HG03045 (cell line): Measurements from ENCODE around the gene GTF3C1.

Source experiments
- ATAC-seq: cut with Tn5 transposase; IDR thresholded peaks from one replicate; pipeline ENCODE4 v1.9.1; 2021; ENCODE audit warnings: mild to moderate bottlenecking, moderate library complexity; ENCODE audit not compliant: unreplicated experiment

Gene GTF3C1

DNA sequence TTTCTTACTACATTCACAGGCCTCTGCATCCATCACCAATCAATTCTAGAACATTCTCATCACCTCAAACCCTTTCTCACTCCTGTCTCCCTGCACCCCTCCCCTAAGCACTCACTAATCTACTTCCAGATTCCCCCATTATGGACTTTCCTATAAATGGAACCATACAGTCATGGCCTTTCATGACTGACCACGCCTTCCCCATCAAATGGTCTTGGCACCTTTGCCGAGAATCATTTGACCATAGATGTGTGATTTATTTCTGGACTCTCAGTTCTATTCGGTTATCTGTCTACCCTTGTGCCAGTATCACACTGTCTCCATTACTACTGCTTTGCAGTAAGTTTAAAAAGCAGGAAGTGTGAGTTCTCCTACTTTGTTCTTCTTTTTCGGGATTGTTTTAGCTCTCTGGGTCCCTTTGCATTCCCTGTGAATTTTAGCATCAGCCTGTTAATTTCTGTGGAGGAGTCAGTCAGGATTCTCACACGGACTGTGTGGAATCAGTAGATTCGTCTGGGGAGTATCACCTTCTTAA is 27.5 kb downstream of the GTF3C1 start:
- no peak for ATAC-seq

DNA sequence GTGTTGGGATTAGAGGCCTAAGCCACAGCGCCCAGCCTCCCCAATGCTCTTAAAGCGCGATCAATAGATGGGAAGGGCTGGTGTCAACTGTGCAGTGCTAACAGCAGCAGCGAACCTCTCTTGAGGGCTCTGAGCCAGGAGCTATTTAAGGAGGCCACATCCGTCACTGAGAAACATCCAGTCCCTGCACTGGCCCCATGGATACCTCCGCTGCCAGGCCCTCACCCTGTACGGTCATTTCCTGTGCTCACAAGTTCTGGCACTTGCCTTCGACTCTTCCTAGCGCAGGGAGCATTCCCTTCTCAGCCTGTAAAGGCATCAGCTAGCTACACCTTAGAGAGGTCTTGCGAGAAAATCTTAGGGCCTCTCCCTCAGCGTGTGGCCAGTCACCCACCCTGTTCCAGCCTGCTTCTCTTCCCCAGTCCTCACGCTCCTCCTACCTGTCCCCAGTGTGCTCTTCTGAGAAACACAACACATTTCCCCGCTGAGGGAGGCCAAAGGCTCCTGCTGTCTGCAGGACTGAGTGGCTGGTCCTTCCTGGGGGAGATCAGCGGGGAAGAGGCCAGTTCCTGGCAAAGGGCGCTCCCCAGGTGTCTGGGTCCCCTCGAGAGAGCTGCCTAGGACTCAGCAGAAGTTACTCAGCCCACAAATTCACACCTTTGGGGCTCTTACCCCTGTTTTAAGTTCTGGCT is 28.6 kb downstream of the GTF3C1 start:
- no peak for ATAC-seq

DNA sequence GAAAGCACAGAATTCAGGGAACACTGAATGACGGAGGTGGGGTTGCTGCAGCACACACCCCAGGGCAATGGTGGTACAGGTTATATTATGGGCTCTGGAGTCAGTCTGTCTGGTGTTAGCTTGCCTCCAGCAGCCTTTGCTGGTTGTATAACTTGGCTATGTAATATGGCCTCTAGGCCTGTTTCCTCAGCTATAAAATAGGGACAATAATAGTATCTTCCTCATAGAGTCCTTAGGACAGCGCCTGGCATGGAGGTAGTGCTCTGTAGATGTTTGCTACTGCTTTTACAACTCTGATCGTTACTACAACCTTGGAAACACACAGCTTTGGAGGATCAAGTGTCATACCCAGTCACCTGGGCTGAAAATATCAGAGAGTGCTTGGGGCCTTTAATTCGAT is 31.5 kb downstream of the GTF3C1 start:
- no peak for ATAC-seq

DNA sequence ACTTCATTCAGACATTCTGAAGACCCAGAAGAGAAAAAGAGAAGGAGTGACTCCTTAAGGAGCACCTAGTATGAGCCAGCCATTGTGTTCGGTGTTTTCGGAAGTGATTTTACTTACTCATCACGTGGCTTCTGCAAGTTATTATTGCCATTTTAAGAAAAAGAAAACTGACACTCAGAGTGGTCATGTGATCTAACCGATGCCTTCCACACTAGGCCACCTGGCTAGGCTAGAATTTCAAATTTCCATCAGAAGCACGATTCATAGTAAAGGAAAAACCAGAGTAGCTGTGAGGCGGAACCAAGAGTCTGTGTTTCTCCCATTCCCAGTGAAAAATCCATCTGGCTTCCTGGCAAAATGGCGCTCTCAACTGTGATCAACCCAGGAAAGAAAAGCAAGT is 32.0 kb downstream of the GTF3C1 start:
- ATAC-seq = no peak

DNA sequence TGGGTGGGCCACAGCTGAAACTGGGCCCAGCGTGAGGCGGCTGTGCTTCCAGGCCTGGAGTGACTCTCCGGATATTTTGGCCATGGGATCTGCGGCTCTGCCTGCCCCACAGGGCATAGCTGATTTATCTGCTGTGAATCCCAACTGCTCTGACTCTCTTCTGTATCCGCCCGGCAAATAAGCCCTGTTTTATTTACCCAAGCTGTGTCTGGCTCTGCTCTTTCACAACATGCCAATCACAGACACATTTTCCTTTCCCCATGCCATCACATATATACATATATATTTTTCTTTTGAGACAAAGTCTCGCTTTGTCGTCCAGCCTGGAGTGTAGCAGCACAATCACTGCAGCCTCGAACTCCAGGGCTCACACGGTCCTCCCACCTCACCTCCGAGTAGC is 33.3 kb downstream of the GTF3C1 start:
- no peak for ATAC-seq

DNA sequence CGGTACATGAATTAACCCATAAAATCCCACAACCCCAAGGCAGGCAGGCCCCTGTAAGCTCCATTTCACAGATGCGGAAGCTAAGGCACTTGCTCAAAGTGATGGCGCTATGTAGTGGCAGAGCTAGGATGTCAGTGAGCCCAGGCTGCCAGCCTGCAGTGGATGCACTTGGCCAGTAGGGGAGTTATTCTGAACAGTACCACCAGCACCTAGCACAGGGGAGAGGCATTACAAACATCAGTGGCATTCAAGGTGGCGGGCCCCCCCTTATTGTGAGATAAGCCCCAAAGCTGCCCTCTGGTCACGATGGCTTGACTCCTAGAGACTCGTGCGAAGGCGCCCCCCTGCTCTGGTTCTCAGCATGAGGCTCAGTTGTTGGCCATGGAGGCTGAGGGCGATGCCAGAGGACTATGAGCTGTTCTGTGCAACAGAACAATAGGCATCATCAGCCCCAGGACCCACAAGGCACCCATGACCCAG is 33.8 kb downstream of the GTF3C1 start:
- ATAC-seq = no peak

DNA sequence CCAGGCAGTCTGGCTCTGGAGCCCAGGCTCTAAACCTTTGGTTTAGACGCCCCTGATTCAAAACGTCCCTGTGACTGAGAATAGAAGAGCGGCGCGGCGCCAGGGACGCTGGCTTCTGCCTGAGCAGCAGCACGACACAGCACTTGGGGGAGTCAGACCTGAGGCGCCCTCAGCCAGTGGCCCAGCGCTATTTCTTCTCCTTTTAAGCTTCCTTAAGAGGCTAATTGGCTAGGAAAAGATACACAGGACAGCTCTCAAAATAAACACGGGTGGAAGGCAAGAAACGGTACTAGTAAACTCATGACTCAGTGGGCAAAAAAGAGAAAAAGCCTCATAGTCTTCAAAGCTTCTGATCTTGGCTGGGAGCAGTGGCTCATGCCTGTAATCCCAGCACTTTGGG is 34.9 kb downstream of the GTF3C1 start:
- no peak for ATAC-seq

DNA sequence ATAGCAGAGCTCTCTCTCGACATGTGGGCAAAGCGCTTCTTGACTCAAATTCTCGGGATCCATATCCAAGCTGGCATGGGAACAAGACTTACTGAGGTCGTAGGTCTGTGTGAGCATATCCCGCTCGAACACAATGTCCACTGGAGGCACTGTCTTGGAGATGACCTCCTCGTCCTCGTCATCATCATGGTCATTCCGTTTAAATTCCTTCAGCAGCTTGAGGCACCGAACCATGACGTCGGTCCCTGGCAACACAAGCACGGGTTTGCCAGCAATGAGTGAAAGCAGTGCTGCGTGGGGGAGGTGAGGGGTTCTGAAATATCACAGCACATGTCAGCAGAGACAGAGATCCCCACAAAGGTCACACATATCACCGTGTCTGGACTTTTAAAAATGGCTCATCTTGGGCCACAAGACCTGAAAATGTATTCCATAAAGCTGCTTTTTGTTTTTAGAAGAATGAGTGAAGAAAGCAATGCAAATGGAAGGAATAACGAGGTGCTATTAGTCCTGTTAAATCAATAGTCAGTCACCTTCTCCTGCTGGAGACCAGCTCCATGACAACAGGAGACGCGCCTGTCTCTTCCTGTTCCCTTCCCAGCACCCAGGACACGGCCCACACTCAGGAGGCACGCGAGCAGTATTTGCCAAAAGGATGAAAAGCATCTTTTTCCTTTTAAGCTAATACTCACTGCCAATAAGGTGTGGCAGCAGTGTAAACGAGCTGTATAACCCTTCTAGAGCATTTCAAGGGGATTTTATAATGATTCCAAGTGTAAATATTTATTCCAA is 37.9 kb downstream of the GTF3C1 start:
- ATAC-seq = no peak

DNA sequence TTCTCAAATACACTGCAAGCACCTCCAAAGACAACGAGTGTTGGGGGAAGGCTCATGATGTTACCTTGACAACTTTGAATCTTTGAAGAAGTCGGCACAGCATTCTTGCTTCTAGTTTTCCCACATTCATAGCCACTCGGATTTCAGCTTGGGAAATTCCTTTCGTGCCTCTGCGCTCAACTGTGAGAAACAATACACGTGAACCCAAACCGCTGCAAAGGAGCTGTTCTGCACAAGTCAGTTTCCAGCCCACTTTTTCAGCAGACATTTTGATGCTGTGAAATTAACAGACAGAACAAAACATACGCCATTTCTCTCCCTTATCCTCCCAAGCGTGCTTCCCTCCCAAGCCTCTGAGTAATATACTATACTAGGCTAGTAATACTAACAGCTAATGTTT is 41.2 kb downstream of the GTF3C1 start:
- ATAC-seq = no peak

DNA sequence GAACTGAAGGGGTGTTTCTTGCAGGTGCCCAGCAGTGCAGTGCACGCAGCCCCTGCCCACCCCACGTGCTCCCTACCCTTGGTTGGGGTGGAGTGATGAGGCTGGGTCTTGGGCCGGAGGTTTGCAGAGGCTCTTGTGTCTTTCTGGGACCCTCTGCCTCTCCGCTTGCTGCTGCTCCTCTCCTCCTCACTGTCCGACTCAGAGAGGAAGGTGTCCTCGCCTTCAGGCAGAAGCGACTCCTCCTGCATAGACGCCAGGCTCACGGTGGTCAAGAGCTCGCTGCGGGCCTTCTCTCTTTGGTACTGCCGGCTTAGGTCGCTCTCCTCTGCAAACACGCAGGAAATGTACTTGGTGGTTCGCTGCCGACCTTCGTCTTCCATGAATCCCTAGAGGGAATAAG is 42.9 kb downstream of the GTF3C1 start:
- ATAC-seq = no peak

DNA sequence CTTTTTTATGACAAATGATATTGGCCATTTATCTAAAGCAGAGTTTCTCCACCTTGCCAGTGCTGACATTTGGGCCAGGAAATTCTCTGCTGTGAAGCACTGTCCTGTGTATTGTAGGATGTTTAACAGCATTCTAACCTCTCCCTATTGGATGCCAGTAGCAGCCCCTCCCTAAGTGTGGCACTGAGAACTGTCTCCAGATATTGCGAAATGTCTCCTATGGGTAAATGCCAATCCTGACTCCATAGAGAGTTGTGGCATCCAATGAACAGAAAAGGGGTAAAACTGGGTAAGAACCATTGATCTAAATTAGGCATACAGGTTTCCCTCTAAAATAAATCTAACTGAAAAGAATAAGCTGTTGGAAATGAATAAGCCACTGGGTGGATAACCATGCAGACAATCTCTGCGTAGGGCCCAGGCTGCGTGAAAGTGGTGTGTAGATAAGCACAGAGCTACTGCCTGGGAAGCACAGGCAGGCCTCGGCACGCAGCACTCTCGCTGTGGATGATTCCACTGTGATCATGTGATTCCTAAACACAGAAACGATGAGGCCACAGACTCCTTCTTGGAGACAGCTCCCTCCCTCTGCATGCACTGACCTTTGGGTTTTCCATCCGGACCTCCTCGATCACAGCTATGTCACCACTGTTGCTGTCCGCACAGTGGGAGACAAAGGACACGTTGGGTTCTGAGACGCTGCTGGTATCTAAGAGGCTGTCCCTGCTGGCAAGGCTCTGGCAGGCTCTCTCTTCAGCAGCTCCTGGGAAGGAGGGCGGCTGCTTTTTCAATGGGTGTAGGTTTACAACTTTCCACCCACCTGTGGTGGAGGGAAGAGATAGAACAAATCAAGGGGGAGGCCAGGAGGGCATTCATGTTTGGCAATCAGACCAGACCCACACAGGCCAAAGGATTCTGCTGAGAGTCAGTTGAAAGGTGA is 44.1 kb downstream of the GTF3C1 start:
- ATAC-seq = no peak

DNA sequence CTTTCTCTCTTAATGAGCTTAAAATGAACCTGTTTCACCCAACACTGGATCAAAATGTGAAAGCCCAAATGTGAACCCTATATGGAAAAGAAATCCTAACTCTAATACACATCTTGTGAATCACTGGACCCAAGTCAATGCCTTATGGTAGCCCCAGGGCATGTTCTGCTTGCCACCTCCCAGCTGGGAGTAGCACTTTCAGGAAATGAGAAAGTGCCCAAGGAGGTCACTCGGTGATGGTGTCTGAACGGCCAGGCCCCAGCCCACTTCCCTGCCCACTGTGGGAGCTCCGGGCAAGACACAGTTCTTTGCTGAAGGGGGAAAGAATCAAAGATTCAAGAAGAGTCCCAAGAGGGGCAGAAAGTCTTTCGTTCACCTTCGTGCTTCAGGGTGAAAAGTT is 46.1 kb downstream of the GTF3C1 start:
- ATAC-seq = no peak

DNA sequence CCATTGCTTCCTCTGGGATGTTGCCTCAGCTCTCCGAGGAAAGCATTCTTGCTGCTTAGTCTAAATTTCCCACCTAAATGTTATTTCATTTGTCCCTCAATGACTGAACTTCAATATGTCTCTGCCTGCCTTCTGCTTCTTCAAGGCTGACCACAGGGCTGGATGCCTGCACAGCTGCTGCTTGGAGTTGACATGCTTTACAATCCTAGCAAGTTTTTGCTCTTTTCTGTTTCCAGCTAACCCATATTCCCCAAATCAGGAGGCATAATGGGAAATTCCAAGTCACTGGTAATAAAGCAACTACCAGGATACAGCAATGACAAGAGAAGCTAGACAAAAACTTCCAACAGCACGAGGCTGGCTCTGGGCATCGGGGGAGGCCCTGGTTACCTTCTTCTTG is 48.9 kb downstream of the GTF3C1 start:
- no peak for ATAC-seq

DNA sequence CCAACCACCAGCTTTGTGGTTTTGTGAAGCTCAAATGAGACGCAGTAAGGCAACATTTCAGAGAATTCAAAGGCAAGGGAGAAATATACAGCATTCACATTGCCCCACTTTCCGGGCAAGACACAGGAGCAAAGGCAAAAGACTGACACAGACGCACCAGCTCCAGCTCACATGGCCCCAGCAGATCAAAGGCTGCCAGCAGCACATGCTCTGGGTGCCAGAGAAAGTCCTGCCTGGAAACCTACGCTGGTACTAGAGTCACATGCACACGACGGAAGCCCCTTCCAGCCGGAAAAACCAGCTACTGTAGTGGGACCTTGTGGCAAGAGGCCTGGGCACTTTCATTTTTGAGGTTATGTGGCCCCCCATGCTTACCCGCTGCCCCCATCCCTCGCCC is 50.1 kb downstream of the GTF3C1 start:
- no peak for ATAC-seq

DNA sequence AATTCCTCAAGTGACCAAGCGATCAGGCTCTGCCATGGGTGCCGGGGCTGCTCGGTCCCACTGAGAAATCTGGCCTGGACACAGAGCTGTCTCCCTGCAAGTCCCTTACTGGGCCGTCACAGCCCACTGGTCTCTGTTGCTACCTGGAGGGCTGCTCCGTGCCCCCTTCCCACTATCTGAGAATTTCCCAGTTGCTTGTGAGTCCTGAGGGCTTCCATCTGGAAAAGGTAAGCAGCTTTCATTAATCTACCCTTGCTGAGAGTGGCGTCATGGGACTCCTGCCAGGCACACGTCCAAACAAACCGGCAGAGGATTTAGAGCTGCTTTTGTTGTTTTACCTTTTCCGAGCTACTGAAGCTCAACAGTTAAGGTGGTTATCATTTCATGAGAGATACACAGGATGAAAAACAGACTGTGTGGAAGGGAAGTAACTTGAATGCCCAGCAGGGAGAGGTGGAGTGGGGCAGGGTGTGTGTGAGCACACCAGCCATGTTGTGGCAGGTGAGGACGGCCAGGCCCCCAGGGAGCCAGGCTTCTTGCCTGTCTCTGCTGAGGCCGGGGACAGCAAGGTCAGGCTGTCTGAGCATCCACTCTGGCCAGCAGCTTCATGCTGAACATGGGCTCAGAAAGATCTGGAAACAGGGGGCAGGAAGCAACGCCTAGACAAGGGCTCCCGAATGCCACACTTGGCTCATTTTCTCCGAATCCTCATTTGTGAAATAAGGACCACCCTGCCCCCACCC is 50.6 kb downstream of the GTF3C1 start:
- ATAC-seq = no peak

DNA sequence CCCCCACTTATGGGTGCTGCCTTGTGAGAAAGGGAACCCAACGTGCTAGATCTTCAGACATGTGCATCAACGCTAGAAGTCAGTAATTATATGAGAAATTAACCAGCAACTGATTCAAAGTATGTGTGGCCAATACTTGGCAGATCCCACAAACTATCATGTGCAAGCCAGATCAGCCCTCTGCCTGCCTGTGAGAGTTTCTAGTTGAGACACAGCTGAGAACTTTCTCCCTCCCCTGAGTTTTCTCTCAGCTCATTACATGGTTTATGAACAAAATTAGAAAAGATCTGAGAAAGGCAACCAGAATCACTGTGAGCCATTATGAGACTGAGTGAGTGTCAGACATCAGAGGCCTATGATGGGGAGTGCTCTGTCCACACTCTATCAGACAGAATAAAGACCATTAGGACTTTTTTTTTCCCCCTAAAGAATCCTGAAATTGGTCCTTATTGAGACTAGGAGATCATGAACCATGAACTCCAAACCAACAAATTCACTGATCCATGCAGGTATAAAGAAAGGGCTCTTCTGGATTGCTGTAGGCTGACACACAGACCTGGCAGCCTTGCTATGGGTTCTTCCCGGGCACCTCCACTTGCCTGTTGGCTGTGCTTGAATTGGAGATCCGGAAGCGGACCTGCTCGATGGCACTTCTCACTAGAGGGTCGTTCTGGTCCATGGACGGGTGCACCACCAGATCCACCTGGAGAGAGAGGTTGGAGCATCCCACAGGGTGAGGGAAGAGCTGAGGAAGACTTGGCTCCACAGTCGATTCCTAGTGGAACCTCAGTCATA is 51.5 kb downstream of the GTF3C1 start:
- no peak for ATAC-seq

DNA sequence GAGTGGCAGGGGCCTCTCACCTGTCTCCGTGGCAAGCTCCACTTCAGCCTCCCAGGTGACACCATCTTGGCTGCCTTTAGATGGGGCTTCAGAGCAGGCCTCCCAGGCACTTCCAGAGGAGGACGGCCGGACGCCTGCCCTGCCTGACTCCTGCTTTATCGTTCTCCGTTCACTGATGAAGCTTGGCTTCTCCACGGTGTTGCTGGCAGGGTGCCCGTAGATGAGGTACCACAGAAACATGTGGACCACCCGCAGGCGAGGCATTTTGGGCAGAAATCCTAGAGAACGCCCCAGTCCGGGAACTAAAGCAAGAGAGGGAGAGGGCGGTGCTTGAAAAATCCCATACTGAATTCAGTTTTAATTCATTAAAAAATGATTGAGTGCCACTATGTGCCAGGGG is 54.5 kb downstream of the GTF3C1 start:
- no peak for ATAC-seq

DNA sequence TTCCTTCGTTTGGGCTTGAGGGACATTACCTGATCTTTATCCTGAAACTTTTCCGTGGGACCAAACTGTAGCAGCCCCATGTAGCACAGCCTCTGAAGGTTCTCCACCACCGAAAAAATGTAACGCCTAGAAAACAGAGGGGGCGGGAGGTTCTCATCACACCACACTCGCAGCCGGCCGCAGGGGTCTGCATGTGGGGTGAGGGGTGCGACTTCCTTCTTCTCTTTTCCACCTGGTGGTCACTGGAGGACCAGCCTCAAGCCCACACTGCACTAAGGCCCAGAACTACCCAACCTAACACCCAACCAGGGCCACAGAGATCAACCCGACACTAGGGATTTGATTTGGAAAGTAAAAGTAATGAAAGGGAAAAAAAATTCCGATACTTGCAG is 57.1 kb downstream of the GTF3C1 start:
- no peak for ATAC-seq

DNA sequence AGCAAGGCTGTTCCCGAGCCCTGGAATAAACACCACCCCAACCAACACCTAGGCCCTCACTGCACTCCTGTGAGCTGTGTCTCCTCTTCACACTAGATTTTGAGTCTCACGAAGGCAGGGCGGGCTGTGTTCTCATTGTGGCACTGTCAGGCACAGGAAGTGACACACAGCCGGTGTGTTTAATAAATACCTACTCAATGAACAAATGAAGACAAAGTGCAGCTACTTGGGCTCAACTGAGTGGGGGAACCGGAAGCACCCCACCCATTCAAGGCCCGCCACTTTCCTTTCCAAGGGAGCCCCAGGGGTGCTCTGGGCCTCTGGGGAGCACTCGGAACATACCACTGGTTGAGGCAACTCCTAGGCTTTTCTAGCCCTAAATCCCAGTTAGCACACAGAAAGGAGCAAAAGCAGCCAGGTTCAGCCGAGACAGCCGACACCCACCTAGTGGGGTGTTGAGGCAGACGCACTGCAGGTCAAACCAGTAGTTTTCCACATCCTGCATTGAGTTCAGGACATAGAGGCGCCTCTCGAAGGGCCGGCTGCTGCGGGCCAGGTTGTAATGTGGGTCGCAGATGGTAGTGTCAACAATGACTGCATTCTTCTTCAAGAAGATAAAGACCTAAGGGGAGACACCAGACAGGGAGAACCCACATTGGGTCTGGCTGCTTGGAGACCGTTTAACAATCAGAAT is 57.7 kb downstream of the GTF3C1 start:
- no peak for ATAC-seq
